Keratinocyte (primary cell): Measurements from ENCODE around the gene ADAT1. TPM values are rescaled to one million over a fixed set of nuclear protein-coding genes. Genes with fewer than 3 reads are reported as not detected.

Source experiments
- DNase-seq: peaks from one replicate; pipeline ENCODE4 v3.0.0-alpha.2; 2011; ENCODE audit warnings: low read depth, missing footprints, low spot score
- FAIRE-seq: peaks from 2 replicates; lab custom pipeline; 2011; peaks lifted over from hg19 to GRCh38; lab: Jason Lieb, UNC
- H2AFZ ChIP-seq: 2 replicates; pipeline ENCODE4 v1.6.0; 2012; ENCODE audit warnings: low read length, control low read depth, inconsistent platforms; ENCODE audit not compliant: control insufficient read depth
- H3K27ac ChIP-seq: 2 replicates; pipeline ENCODE4 v1.5.1; 2011; ENCODE audit warnings: low read length; ENCODE audit not compliant: control insufficient read depth, insufficient read depth
- H3K27me3 ChIP-seq: 3 replicates; pipeline ENCODE4 v1.6.0; 2011; ENCODE audit warnings: low read length; ENCODE audit not compliant: control insufficient read depth, insufficient read depth; ENCODE audit errors: extremely low read depth
- H3K36me3 ChIP-seq, 2 experiments: 2 replicates in 1 of 2; 3 replicates in 1 of 2; pipeline ENCODE4 v1.5.1; 2011; ENCODE audit warnings: low read length in 2 of 2, mild to moderate bottlenecking in 1 of 2; ENCODE audit not compliant: control insufficient read depth in 2 of 2, insufficient read depth in 2 of 2; ENCODE audit errors: extremely low read depth in 1 of 2
- H3K4me1 ChIP-seq: 3 replicates; pipeline ENCODE4 v1.5.1; 2011; ENCODE audit warnings: low read length; ENCODE audit not compliant: control insufficient read depth, insufficient read depth; ENCODE audit errors: extremely low read depth
- H3K4me2 ChIP-seq: 3 replicates; pipeline ENCODE4 v1.6.0; 2011; ENCODE audit warnings: low read depth, low read length; ENCODE audit not compliant: control insufficient read depth, insufficient read depth; ENCODE audit errors: extremely low read depth
- H3K4me3 ChIP-seq, 3 experiments: fragments of 200-600 bp in 1 of 3; sonication (generic) in 1 of 3; 2 replicates in 2 of 3; 3 replicates in 1 of 3; pipeline ENCODE4 v1.5.1; 2011 to 2016; ENCODE audit warnings: low read length in 3 of 3, mild to moderate bottlenecking in 3 of 3, control low read depth in 2 of 3, inconsistent platforms in 1 of 3, low read depth in 1 of 3, mixed read lengths in 1 of 3, mixed run types in 1 of 3, moderate library complexity in 1 of 3; ENCODE audit not compliant: control insufficient read depth in 2 of 3, insufficient read depth in 2 of 3; ENCODE audit errors: extremely low read depth in 1 of 3
- H3K79me2 ChIP-seq: 2 replicates; pipeline ENCODE4 v1.6.0; 2012; ENCODE audit warnings: low read length; ENCODE audit not compliant: control insufficient read depth, insufficient read depth
- H3K9ac ChIP-seq: 3 replicates; pipeline ENCODE4 v1.6.0; 2011; ENCODE audit warnings: low read length; ENCODE audit not compliant: control insufficient read depth, insufficient read depth; ENCODE audit errors: extremely low read depth
- H3K9me1 ChIP-seq: 3 replicates; pipeline ENCODE4 v1.6.0; 2011; ENCODE audit warnings: low read length; ENCODE audit not compliant: control insufficient read depth, insufficient read depth; ENCODE audit errors: extremely low read depth
- H3K9me3 ChIP-seq: 2 replicates; pipeline ENCODE4 v1.5.1; 2012; ENCODE audit warnings: low read depth, low read length; ENCODE audit not compliant: control insufficient read depth
- H4K20me1 ChIP-seq: 3 replicates; pipeline ENCODE4 v1.6.0; 2011; ENCODE audit warnings: low read length; ENCODE audit not compliant: control insufficient read depth, insufficient read depth; ENCODE audit errors: extremely low read depth
- EZH2 ChIP-seq: IDR thresholded peaks from one replicate; pipeline ENCODE4 v1.6.1; 2012; ENCODE audit warnings: inconsistent platforms, mild to moderate bottlenecking, low read length, moderate library complexity
- dilution Hi-C: fragments of 300-500 bp; cut with MboI; formaldehyde crosslinking; loops from one replicate; pipeline ENCODE4 v1.7.0; 2020; ENCODE audit warnings: low sequenced_read_pairs; ENCODE audit not compliant: extremely low pct_ligation_motif_present
- polyA plus RNA-seq, 5 experiments: library from polyadenylated mRNA; depleted of rRNA in 3 of 5; stranded (reverse) in 3 of 5; stranded (forward) in 1 of 5; unstranded in 1 of 5; fragments of >200 nt; gene quantifications; 1 replicate in 1 of 5; 2 replicates in 3 of 5; 3 replicates in 1 of 5; pipeline versions ENCODE4 v1.2.1 to v1.2.3, GENCODE V29; 2011 to 2012; ENCODE audit warnings: missing spikeins in 2 of 5, low read depth in 1 of 5, low replicate concordance in 1 of 5
- TF ChIP-seq, protein P1 (sequence below), 3 experiments: IDR thresholded peaks in 1 of 3; conservative IDR thresholded peaks in 1 of 3; optimal IDR thresholded peaks in 1 of 3; 2 replicates in 2 of 3; 3 replicates in 1 of 3; pipeline versions ENCODE3 to v1.5.1; 2011; ENCODE audit warnings: low read length in 3 of 3, mild to moderate bottlenecking in 3 of 3, moderate library complexity in 2 of 3, control low read depth in 1 of 3, inconsistent platforms in 1 of 3; ENCODE audit not compliant: insufficient read depth in 2 of 3; ENCODE audit errors: extremely low read depth in 1 of 3

ADAT1 gene
- polyA plus RNA-seq, 1 donor (not counting 4 experiments of a cell fraction or from before 2014, with no cell fraction given): 34.4 TPM

GRCh38 chr16:75599452-75600277, 23.4 kb downstream of the ADAT1 start:
- H3K4me2 ChIP-seq: no peak overlapping the region
- no peak overlapping the region for H2AFZ ChIP-seq
- H3K27ac ChIP-seq: no peak overlapping the region
- TF ChIP-seq, protein P1, sequence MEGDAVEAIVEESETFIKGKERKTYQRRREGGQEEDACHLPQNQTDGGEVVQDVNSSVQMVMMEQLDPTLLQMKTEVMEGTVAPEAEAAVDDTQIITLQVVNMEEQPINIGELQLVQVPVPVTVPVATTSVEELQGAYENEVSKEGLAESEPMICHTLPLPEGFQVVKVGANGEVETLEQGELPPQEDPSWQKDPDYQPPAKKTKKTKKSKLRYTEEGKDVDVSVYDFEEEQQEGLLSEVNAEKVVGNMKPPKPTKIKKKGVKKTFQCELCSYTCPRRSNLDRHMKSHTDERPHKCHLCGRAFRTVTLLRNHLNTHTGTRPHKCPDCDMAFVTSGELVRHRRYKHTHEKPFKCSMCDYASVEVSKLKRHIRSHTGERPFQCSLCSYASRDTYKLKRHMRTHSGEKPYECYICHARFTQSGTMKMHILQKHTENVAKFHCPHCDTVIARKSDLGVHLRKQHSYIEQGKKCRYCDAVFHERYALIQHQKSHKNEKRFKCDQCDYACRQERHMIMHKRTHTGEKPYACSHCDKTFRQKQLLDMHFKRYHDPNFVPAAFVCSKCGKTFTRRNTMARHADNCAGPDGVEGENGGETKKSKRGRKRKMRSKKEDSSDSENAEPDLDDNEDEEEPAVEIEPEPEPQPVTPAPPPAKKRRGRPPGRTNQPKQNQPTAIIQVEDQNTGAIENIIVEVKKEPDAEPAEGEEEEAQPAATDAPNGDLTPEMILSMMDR (optimal IDR thresholded peaks at IDR 0.05 in 1 of 3, IDR thresholded peaks at IDR 0.05 in 1 of 3, conservative IDR thresholded peaks at IDR 0.05 in 1 of 3; ENCODE audit: extremely low read depth in 1 of 3, insufficient read depth in 2 of 3, low read length in 3 of 3): no peak
- no peak for TF ChIP-seq EZH2
- no peaks in the 10 kb centered on the region for H3K4me1 ChIP-seq
- H3K36me3 ChIP-seq: peaks cover 8 to 31% of the 10 kb centered on the region in 2 experiments
- no peak overlapping the region for H3K4me3 ChIP-seq
- H3K9me1 ChIP-seq: no peaks in the 10 kb centered on the region
- no peak for FAIRE-seq
- dilution Hi-C loops: no loop called here
- H4K20me1 ChIP-seq: no peaks in the 10 kb centered on the region
- DNase-seq: no peak
- no peak overlapping the region for H3K9ac ChIP-seq
- no peaks in the 10 kb centered on the region for H3K27me3 ChIP-seq
- H3K79me2 ChIP-seq: no peaks in the 10 kb centered on the region
- peaks cover 2% of the 10 kb centered on the region for H3K9me3 ChIP-seq

GRCh38 chr16:75593825-75594820, 29.0 kb downstream of the ADAT1 start:
- Histone ChIP-seq H3K9ac (no peak overlapping the region), H3K4me3 (no peak overlapping the region), H4K20me1 (no peaks in the 10 kb centered on the region), H3K9me3 (no peaks in the 10 kb centered on the region), H3K4me2 (no peak overlapping the region), H2AFZ (no peak overlapping the region), H3K79me2 (no peaks in the 10 kb centered on the region), H3K27ac (no peak overlapping the region), H3K4me1 (peaks cover 3% of the 10 kb centered on the region), H3K9me1 (no peaks in the 10 kb centered on the region), H3K27me3 (no peaks in the 10 kb centered on the region), H3K36me3 (peaks cover 2 to 15% of the 10 kb centered on the region in 2 experiments)
- TF ChIP-seq, protein P1 (optimal IDR thresholded peaks at IDR 0.05 in 1 of 3, IDR thresholded peaks at IDR 0.05 in 1 of 3, conservative IDR thresholded peaks at IDR 0.05 in 1 of 3; ENCODE audit: extremely low read depth in 1 of 3, insufficient read depth in 2 of 3, low read length in 3 of 3): no peak
- TF ChIP-seq EZH2: no peak
- FAIRE-seq (no peak), DNase-seq (no peak)
- dilution Hi-C loops: no loop called here
